KMS-11 (cell line): ENCODE measurements around the gene OSBPL3.

Source experiments
- H2AFZ ChIP-seq: fragments of 200-600 bp; sonication (generic); 2 replicates; pipeline ENCODE4 v1.6.1; 2016; ENCODE audit warnings: antibody characterized with exemption, mixed run types, low read depth
- H3K27ac ChIP-seq: fragments of 200-600 bp; sonication (generic); 2 replicates; pipeline ENCODE4 v1.6.1; 2016; ENCODE audit warnings: mild to moderate bottlenecking, mixed run types
- H3K27me3 ChIP-seq: fragments of 200-600 bp; sonication (generic); 2 replicates; pipeline ENCODE4 v1.6.1; 2017; ENCODE audit warnings: mild to moderate bottlenecking, low read depth, mixed run types, moderate library complexity; ENCODE audit not compliant: insufficient read depth
- H3K36me3 ChIP-seq: fragments of 200-600 bp; sonication (generic); 2 replicates; pipeline ENCODE4 v1.6.1; 2017; ENCODE audit warnings: mild to moderate bottlenecking, mixed run types; ENCODE audit not compliant: insufficient read depth
- H3K4me1 ChIP-seq: fragments of 200-600 bp; sonication (generic); 2 replicates; pipeline ENCODE4 v1.6.1; 2016; ENCODE audit warnings: mild to moderate bottlenecking, low read depth, mixed run types; ENCODE audit not compliant: poor library complexity, severe bottlenecking
- H3K4me2 ChIP-seq: fragments of 200-600 bp; sonication (generic); 2 replicates; pipeline ENCODE4 v1.7.0; 2016; ENCODE audit warnings: mild to moderate bottlenecking, mixed run types
- H3K4me3 ChIP-seq: fragments of 200-600 bp; sonication (generic); IDR thresholded peaks from 2 replicates; pipeline ENCODE4 v1.6.1; 2017; ENCODE audit warnings: low read depth, low read length, mixed read lengths; ENCODE audit not compliant: insufficient read depth
- H3K79me2 ChIP-seq: fragments of 200-600 bp; sonication (generic); 2 replicates; pipeline ENCODE4 v1.6.1; 2016; ENCODE audit warnings: low read depth, mixed run types; ENCODE audit not compliant: insufficient read depth
- H3K9ac ChIP-seq: fragments of 200-600 bp; sonication (generic); 2 replicates; pipeline ENCODE4 v1.6.1; 2016; ENCODE audit warnings: mild to moderate bottlenecking, mixed run types
- H4K20me1 ChIP-seq: fragments of 200-600 bp; sonication (generic); 2 replicates; pipeline ENCODE4 v1.6.1; 2016; ENCODE audit warnings: mild to moderate bottlenecking, mixed run types; ENCODE audit not compliant: insufficient read depth
- CTCF ChIP-seq: fragments of 200-600 bp; sonication (generic); conservative IDR thresholded peaks from 2 replicates; pipeline ENCODE4 v1.6.1; 2017; ENCODE audit warnings: low read depth, mild to moderate bottlenecking, antibody characterized with exemption, low read length, moderate library complexity, mixed read lengths

OSBPL3 gene

GRCh38 chr7:24756545-24757352 lies 223.2 kb downstream of the OSBPL3 start:
- Histone ChIP-seq H3K4me2 (peak overlapping the region; percentile 49), H3K4me3 (no peak overlapping the region), H4K20me1 (no peaks in the 10 kb centered on the region), H3K36me3 (no peaks in the 10 kb centered on the region), H3K4me1 (no peaks in the 10 kb centered on the region), H3K27ac (no peak overlapping the region), H2AFZ (peak overlapping the region; percentile 84), H3K9ac (no peak overlapping the region), H3K79me2 (no peaks in the 10 kb centered on the region), H3K27me3 (peaks cover 3% of the 10 kb centered on the region; the same call in 1 of the 2 replicates)
- no peak for TF ChIP-seq CTCF

- no peak overlapping the region for H3K4me3 ChIP-seq
- peaks cover 3% of the 10 kb centered on the region; the same call in 1 of the 2 replicates for H3K27me3 ChIP-seq
- H3K36me3 ChIP-seq: no peaks in the 10 kb centered on the region
- no peak overlapping the region for H3K27ac ChIP-seq
- no peak overlapping the region for H3K4me2 ChIP-seq
- no peaks in the 10 kb centered on the region for H3K4me1 ChIP-seq
- H4K20me1 ChIP-seq: no peaks in the 10 kb centered on the region
- H3K9ac ChIP-seq: no peak overlapping the region
- no peaks in the 10 kb centered on the region for H3K79me2 ChIP-seq
- no peak overlapping the region for H2AFZ ChIP-seq
- no peak for TF ChIP-seq CTCF
Measured at GRCh38 chr7:24755541-24756407, 224.2 kb downstream of the OSBPL3 start.

GRCh38 chr7:24754906-24755506 lies 225.0 kb downstream of the OSBPL3 start:
- no peak overlapping the region for H3K4me2 ChIP-seq

More at GRCh38 chr7:24754906-24755506, 225.0 kb downstream of the OSBPL3 start:
- H3K4me3 ChIP-seq: no peak overlapping the region
- H3K36me3 ChIP-seq: no peaks in the 10 kb centered on the region
- H4K20me1 ChIP-seq: no peaks in the 10 kb centered on the region
- H2AFZ ChIP-seq: no peak overlapping the region
- no peaks in the 10 kb centered on the region for H3K4me1 ChIP-seq
- peaks cover 3% of the 10 kb centered on the region; the same call in 1 of the 2 replicates for H3K27me3 ChIP-seq
- no peaks in the 10 kb centered on the region for H3K79me2 ChIP-seq
- TF ChIP-seq CTCF: no peak
- H3K9ac ChIP-seq: no peak overlapping the region
- H3K27ac ChIP-seq: no peak overlapping the region
